VCaP (cell line): ENCODE data around the gene NRP1.

Source experiments
- H3K27ac ChIP-seq: fragments of 450-650 bp; 2 replicates; pipeline ENCODE4 v1.5.1; 2017
- CTCF ChIP-seq: fragments of 450-650 bp; conservative IDR thresholded peaks from 2 replicates; pipeline ENCODE4 v1.5.1; 2017; ENCODE audit warnings: mild to moderate bottlenecking, moderate library complexity

NRP1 gene

GRCh38 chr10:33363106-33363505 is 28.6 kb upstream of the NRP1 start:
- TF ChIP-seq CTCF, result no peak
- H3K27ac ChIP-seq, result no peak overlapping the region

- H3K27ac ChIP-seq, result no peak overlapping the region
- no peak for TF ChIP-seq CTCF
Observed at GRCh38 chr10:33358016-33358415, 23.5 kb upstream of the NRP1 start.

GRCh38 chr10:33355274-33355673 is 20.8 kb upstream of the NRP1 start:
- no peak for TF ChIP-seq CTCF
- no peak overlapping the region for H3K27ac ChIP-seq

- TF ChIP-seq CTCF, result no peak
- no peak overlapping the region for H3K27ac ChIP-seq
Observed at GRCh38 chr10:33353853-33354252, 19.4 kb upstream of the NRP1 start.

GRCh38 chr10:33353334-33353733 is 18.9 kb upstream of the NRP1 start:
- TF ChIP-seq CTCF, result no peak
- H3K27ac ChIP-seq, result no peak overlapping the region

- no peak overlapping the region for H3K27ac ChIP-seq
- TF ChIP-seq CTCF, result no peak
Observed at GRCh38 chr10:33352615-33353014, 18.1 kb upstream of the NRP1 start.

GRCh38 chr10:33352175-33352574 is 17.7 kb upstream of the NRP1 start:
- no peak overlapping the region for H3K27ac ChIP-seq
- no peak for TF ChIP-seq CTCF

- 0 out of 2 replicates have a peak overlapping the region, but pooled peaks have one; percentile 7 for H3K27ac ChIP-seq
Observed at GRCh38 chr10:33350041-33350440, 15.6 kb upstream of the NRP1 start.

More at GRCh38 chr10:33350041-33350440, 15.6 kb upstream of the NRP1 start:
- no peak for TF ChIP-seq CTCF
